GM19035 (cell line): ENCODE measurements around the gene TTLL3.
"Not testable (repeated sequence)": the region's sequence is repeated elsewhere in the genome, so short reads cannot be mapped to it uniquely, and the experiment has no call there.

Source experiments
- ATAC-seq: cut with Tn5 transposase; IDR thresholded peaks from one replicate; pipeline ENCODE4 v1.9.1; 2021; ENCODE audit not compliant: unreplicated experiment

The TTLL3 gene

GRCh38 chr3:9837701-9838582 is 27.9 kb downstream of the TTLL3 start:
- ATAC-seq: no peak

- ATAC-seq: no peak
Observed at GRCh38 chr3:9838856-9839255, 28.8 kb downstream of the TTLL3 start.

- no peak for ATAC-seq
Observed at GRCh38 chr3:9841015-9841414, 31.0 kb downstream of the TTLL3 start.

- peak; percentile 97 for ATAC-seq
Observed at GRCh38 chr3:9843715-9844438, 33.8 kb downstream of the TTLL3 start, which contains the start of gene RPUSD3. Gene RPUSD3 (minus strand): TSS chr3:9844008. CDS start chr3:9843990, 18 bp downstream.

- ATAC-seq: no peak
Observed at GRCh38 chr3:9846231-9846630, 36.2 kb downstream of the TTLL3 start.

GRCh38 chr3:9846931-9847488 is 36.9 kb downstream of the TTLL3 start:
- ATAC-seq: no peak

- not testable (repeated sequence) for ATAC-seq
Observed at GRCh38 chr3:9847870-9848269, 37.8 kb downstream of the TTLL3 start.

- not testable (repeated sequence) for ATAC-seq
Observed at GRCh38 chr3:9848860-9849259, 38.8 kb downstream of the TTLL3 start.

GRCh38 chr3:9851383-9851782 is 41.3 kb downstream of the TTLL3 start:
- not testable (repeated sequence) for ATAC-seq

GRCh38 chr3:9851926-9852325 is 41.9 kb downstream of the TTLL3 start:
- not testable (repeated sequence) for ATAC-seq

- no peak for ATAC-seq
Observed at GRCh38 chr3:9852528-9852927, 42.5 kb downstream of the TTLL3 start.

GRCh38 chr3:9854291-9854940 is 44.4 kb downstream of the TTLL3 start:
- ATAC-seq: not testable (repeated sequence)

GRCh38 chr3:9855594-9855993 is 45.5 kb downstream of the TTLL3 start:
- no peak for ATAC-seq

- no peak for ATAC-seq
Observed at GRCh38 chr3:9859530-9860025, 49.5 kb downstream of the TTLL3 start.

- ATAC-seq: no peak
Observed at GRCh38 chr3:9861201-9861600, 51.1 kb downstream of the TTLL3 start.

GRCh38 chr3:9861626-9862130 is 51.6 kb downstream of the TTLL3 start:
- ATAC-seq: no peak

GRCh38 chr3:9862391-9863057 is 52.5 kb downstream of the TTLL3 start:
- ATAC-seq: no peak

GRCh38 chr3:9863058-9863772 is 53.2 kb downstream of the TTLL3 start:
- no peak for ATAC-seq

- ATAC-seq: no peak
Observed at GRCh38 chr3:9864200-9864927, 54.3 kb downstream of the TTLL3 start.
